Gastrocnemius medialis (tissue), 4 donors: ENCODE measurements around the gene COL27A1. TPM values are rescaled to one million over a fixed set of nuclear protein-coding genes. Genes with fewer than 3 reads are reported as not detected.

Source experiments
- ATAC-seq, 2 donors: fragments of 150-250 bp; one replicate each; pipeline ENCODE4 v1.9.1; 2016
- DNase-seq, 2 donors: peaks; one replicate each; pipeline ENCODE4 v3.0.0-alpha.2; 2019
- H3K27ac ChIP-seq, 4 donors: fragments of 200-600 bp; sonication (generic); 1 replicate in 1 of 4; 2 replicates in 3 of 4; pipeline ENCODE4 v1.5.1; 2016 to 2018; ENCODE audit warnings: mild to moderate bottlenecking in 2 of 4, moderate library complexity in 1 of 4
- H3K27me3 ChIP-seq, 3 donors: fragments of 200-600 bp; sonication (generic) in 2 of 3; 1 replicate in 1 of 3; 2 replicates in 2 of 3; pipeline versions ENCODE4 v1.5.1 to v1.6.0; 2016 to 2019; ENCODE audit warnings: mild to moderate bottlenecking in 1 of 3, moderate library complexity in 1 of 3
- H3K36me3 ChIP-seq, 2 donors: fragments of 200-600 bp; sonication (generic) in 1 of 2; one replicate each; pipeline ENCODE4 v1.5.1; 2017 to 2018
- H3K4me1 ChIP-seq, 2 donors: fragments of 200-600 bp; sonication (generic) in 1 of 2; one replicate each; pipeline ENCODE4 v1.5.1; 2016 to 2017; ENCODE audit warnings: mild to moderate bottlenecking in 2 of 2
- H3K4me3 ChIP-seq, 4 donors: fragments of 200-600 bp; sonication (generic) in 3 of 4; 1 replicate in 1 of 4; 2 replicates in 3 of 4; pipeline ENCODE4 v1.5.1; 2016 to 2019; ENCODE audit warnings: mild to moderate bottlenecking in 2 of 4
- H3K9me3 ChIP-seq, 3 donors: fragments of 200-600 bp; sonication (generic) in 2 of 3; 1 replicate in 1 of 3; 2 replicates in 2 of 3; pipeline ENCODE4 v1.5.1; 2016 to 2019
- POLR2A ChIP-seq, 2 donors: fragments of 450-650 bp; IDR thresholded peaks; one replicate each; pipeline ENCODE4 v1.6.1; 2017; ENCODE audit warnings: antibody characterized with exemption in 2 of 2, mild to moderate bottlenecking in 2 of 2, moderate library complexity in 2 of 2
- in situ Hi-C, 4 donors: fragments of 200-750 bp; cut with MboI; loops; one replicate each; pipeline versions ENCODE4 v1.15.0 to v1.8.0; 2017; ENCODE audit warnings: low sequenced_read_pairs in 4 of 4
- intact Hi-C: fragments of 100-400 bp; cut with DNase I; formaldehyde crosslinking; loops from one replicate; pipeline ENCODE4 v1.15.1; 2023; ENCODE audit warnings: low total_unique reads
- total RNA-seq, 4 donors: library from RNA; depleted of rRNA; stranded (reverse); fragments of >200 nt; gene quantifications; one replicate each; pipeline versions ENCODE4 v1.1.0 to v1.2.3, GENCODE V29; 2016
- TF ChIP-seq, protein P1 (sequence below), 5 experiments: fragments of 450-650 bp in 3 of 5; fragments of 200-600 bp in 2 of 5; sonication (generic) in 2 of 5; IDR thresholded peaks in 4 of 5; conservative IDR thresholded peaks in 1 of 5; 1 replicate in 4 of 5; 2 replicates in 1 of 5; pipeline ENCODE4 v1.5.1; 2016 to 2019; ENCODE audit warnings: antibody characterized with exemption in 5 of 5, mild to moderate bottlenecking in 3 of 5, moderate library complexity in 3 of 5

COL27A1 gene
- total RNA-seq, 4 donors from 2014 or later, result 0.42 to 1.4 (median 0.95) TPM

DNA sequence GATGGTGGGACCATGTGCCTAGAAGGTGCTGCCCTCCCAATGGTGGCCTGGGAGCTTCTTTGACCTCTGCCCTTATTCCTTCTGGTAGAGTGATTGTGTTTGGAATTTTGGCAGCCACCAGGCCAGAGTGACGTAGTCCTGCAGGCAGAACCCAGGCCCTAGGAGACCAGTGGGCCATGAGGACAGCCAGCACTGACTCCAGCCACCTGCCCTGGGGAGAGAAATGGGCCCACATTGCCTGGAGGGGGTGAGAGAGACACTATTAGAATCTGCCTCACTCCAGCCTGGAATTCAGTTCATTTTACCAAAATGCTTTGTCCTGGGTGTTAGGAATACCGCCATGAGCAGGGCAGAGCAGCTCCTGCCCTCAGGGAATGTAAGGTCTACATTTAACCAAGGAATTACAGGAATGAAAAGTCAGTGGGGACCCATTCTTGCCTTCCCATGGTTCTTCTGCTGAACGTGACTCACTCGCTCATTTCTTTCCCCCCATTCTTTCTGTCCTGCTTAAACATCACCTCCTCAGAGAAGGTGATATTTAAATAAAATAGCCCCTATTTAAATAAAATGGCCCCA, 5.5 kb upstream of the COL27A1 start:
- Histone ChIP-seq H3K36me3 (no peaks in the 10 kb centered on the region), H3K27me3 (peaks cover 12 to 14% (median 14%) of the 10 kb centered on the region in 3 donors), H3K4me1 (peaks cover 0 to 13% of the 10 kb centered on the region in 2 donors), H3K4me3 (no peak overlapping the region), H3K9me3 (no peaks in the 10 kb centered on the region), H3K27ac (peak overlapping the region in 1 of 4 donors; percentile 6)
- intact Hi-C loops (no loop called here), in situ Hi-C loops (loop anchor here in 2 of 4 donors (5.0 to 10.0 kb wide), 2 partner anchors 122 to 135 kb away; no protein-coding TSS in a partner anchor)
- DNase-seq (no peak), ATAC-seq (no peak)
- no peak for TF ChIP-seq POLR2A (IDR thresholded peaks at IDR 0.05)
- TF ChIP-seq, protein P1, sequence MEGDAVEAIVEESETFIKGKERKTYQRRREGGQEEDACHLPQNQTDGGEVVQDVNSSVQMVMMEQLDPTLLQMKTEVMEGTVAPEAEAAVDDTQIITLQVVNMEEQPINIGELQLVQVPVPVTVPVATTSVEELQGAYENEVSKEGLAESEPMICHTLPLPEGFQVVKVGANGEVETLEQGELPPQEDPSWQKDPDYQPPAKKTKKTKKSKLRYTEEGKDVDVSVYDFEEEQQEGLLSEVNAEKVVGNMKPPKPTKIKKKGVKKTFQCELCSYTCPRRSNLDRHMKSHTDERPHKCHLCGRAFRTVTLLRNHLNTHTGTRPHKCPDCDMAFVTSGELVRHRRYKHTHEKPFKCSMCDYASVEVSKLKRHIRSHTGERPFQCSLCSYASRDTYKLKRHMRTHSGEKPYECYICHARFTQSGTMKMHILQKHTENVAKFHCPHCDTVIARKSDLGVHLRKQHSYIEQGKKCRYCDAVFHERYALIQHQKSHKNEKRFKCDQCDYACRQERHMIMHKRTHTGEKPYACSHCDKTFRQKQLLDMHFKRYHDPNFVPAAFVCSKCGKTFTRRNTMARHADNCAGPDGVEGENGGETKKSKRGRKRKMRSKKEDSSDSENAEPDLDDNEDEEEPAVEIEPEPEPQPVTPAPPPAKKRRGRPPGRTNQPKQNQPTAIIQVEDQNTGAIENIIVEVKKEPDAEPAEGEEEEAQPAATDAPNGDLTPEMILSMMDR (IDR thresholded peaks at IDR 0.05 in 4 of 5, conservative IDR thresholded peaks at IDR 0.05 in 1 of 5), result no peak

DNA sequence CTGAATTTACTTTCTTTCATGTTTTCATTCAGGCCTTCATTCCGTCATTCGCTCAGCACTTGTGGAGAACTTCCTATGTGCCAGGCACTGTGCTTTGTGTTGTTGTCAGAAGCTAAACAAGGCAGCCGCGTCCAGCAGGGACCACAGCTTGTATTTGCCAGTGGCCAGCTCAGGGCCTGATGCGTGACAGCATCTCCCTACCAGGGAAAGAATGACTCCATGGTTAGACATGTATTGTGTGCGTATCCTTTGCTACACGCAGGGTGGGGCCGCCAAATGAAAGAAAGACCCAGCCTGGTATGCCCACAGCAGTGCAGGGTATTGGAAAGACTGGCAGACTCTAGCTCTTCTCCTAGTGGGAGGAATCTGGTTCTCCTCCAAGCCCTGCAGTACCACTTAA, 4.7 kb upstream of the COL27A1 start:
- H3K36me3 ChIP-seq, result no peaks in the 10 kb centered on the region
- no peak for DNase-seq
- intact Hi-C loops, result no loop called here
- no peak overlapping the region for H3K27ac ChIP-seq
- TF ChIP-seq, protein P1 (IDR thresholded peaks at IDR 0.05 in 4 of 5, conservative IDR thresholded peaks at IDR 0.05 in 1 of 5), result no peak
- TF ChIP-seq POLR2A (IDR thresholded peaks at IDR 0.05), result no peak
- in situ Hi-C loops, result loop anchor here in 2 of 4 donors (5.0 to 10.0 kb wide), 2 partner anchors 122 to 134 kb away; no protein-coding TSS in a partner anchor
- H3K4me1 ChIP-seq, result peaks cover 4 to 16% of the 10 kb centered on the region in 2 donors
- peaks cover 12 to 17% (median 14%) of the 10 kb centered on the region in 3 donors for H3K27me3 ChIP-seq
- no peak overlapping the region for H3K4me3 ChIP-seq
- no peaks in the 10 kb centered on the region for H3K9me3 ChIP-seq
- no peak for ATAC-seq

DNA sequence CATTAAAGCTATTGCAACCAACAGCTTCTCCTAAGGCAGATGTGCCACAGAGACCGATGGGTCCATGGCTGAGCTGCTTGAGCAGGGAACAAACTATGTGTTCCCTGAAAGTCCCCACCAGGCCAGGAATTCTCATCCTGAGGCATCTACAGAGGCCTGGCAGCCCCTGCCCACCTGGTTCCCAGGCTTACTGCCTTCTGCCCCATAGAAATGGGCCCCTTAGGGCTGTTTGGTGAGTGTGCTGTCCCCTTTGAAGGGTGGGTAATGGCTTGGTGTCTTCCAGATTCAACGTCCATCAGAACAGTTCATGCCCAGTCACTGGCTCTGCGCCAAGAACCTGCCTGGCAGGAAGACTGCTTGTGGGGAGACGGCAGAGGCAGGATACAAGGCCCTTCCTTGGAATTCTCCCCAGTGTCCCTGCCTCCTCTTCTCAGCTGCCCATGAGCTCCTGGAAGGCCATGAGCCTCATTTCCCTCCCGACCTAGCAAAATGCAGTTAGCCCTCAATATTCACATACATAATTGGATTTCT, 3.8 kb upstream of the COL27A1 start:
- peaks cover 4 to 16% of the 10 kb centered on the region in 2 donors for H3K4me1 ChIP-seq
- no peak overlapping the region for H3K27ac ChIP-seq
- H3K36me3 ChIP-seq, result no peaks in the 10 kb centered on the region
- intact Hi-C loops (no loop called here), in situ Hi-C loops (loop anchor here in 2 of 4 donors (5.0 to 10.0 kb wide), 2 partner anchors 121 to 133 kb away; no protein-coding TSS in a partner anchor)
- H3K27me3 ChIP-seq, result peaks cover 12 to 17% (median 14%) of the 10 kb centered on the region in 3 donors
- TF ChIP-seq POLR2A (IDR thresholded peaks at IDR 0.05), result no peak
- TF ChIP-seq, protein P1 (IDR thresholded peaks at IDR 0.05 in 4 of 5, conservative IDR thresholded peaks at IDR 0.05 in 1 of 5), result no peak
- H3K4me3 ChIP-seq, result no peak overlapping the region
- DNase-seq (no peak), ATAC-seq (no peak)
- no peaks in the 10 kb centered on the region for H3K9me3 ChIP-seq

DNA sequence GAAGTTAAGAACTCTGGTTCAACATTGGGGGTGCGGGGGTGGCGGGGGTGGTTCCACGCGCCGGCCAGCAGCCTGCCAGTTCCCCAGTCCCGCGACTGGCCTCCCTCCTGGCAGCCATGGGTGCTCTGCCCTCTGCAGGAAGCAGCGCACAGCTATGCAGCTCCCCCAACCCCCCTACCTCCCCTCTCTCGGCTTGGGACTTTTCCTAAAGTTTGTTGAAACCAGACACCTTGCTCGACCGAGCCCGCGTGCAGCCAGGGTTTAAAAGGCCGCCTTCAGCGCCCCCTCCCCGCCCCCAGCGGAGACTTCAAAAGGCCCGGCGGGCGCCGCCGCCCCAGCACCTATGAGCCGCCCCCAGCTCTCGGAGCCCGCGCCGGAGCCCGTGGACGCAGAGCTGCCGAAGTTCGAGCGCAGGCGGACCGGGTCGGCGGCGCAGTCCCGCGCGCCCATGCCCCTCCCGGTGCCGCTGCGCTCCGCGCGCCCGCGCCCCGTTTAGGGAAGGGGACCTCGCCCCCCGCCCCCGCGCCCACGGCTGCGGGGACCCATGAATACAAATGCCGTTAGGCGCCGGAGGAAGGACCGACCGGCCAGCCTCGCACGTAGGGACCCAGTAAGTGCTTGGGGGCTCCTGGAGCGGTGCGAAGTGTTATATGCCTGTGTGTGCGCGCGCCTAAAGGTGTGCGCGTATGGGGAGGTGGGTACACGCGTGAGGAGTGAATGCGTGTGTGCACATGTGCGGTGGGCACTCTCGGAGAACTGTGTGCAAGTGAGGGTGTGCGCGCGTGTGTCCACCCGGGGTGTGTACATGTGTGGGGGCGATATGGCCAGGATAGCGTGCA, 1.4 kb upstream of the COL27A1 start:
- in situ Hi-C loops, result loop anchor here in 2 of 4 donors (5.0 to 10.0 kb wide), 2 partner anchors 118 to 131 kb away; no protein-coding TSS in a partner anchor
- no peaks in the 10 kb centered on the region for H3K9me3 ChIP-seq
- H3K36me3 ChIP-seq, result no peaks in the 10 kb centered on the region
- TF ChIP-seq, protein P1 (IDR thresholded peaks at IDR 0.05 in 4 of 5, conservative IDR thresholded peaks at IDR 0.05 in 1 of 5), result peak in 1 of 5 experiments; percentile 15
- no peak for TF ChIP-seq POLR2A (IDR thresholded peaks at IDR 0.05)
- H3K27ac ChIP-seq, result no peak overlapping the region
- H3K4me3 ChIP-seq, result peak overlapping the region; percentile 34 to 41 (median 40)
- intact Hi-C loops, result loop anchor here (2.0 kb wide), 2 partner anchors 45 to 53 kb away; no protein-coding TSS in a partner anchor
- peaks cover 4 to 16% of the 10 kb centered on the region in 2 donors for H3K4me1 ChIP-seq
- ATAC-seq (no peak), DNase-seq (no peak)
- peaks cover 12 to 17% (median 14%) of the 10 kb centered on the region in 3 donors for H3K27me3 ChIP-seq
